HG03175 (cell line): Measurements from ENCODE around the gene PROSER3.

Experiments
- ATAC-seq: cut with Tn5 transposase; IDR thresholded peaks from one replicate; pipeline ENCODE4 v1.9.1; 2021; ENCODE audit warnings: mild to moderate bottlenecking, moderate library complexity; ENCODE audit not compliant: unreplicated experiment

PROSER3 gene

GRCh38 chr19:35738021-35738886 is 19.7 kb upstream of the PROSER3 start:
- ATAC-seq = no peak

GRCh38 chr19:35738887-35739229 is 19.1 kb upstream of the PROSER3 start:
- no peak for ATAC-seq

- no peak for ATAC-seq
These were observed 18.5 kb upstream of the PROSER3 start for GRCh38 chr19:35739275-35740107.

GRCh38 chr19:35740108-35740422 is 17.9 kb upstream of the PROSER3 start:
- peak; percentile 13 for ATAC-seq

GRCh38 chr19:35740423-35741202 is 17.4 kb upstream of the PROSER3 start:
- ATAC-seq = peak; percentile 55

GRCh38 chr19:35741203-35741515 is 16.8 kb upstream of the PROSER3 start:
- no peak for ATAC-seq

GRCh38 chr19:35742121-35742724 is 15.8 kb upstream of the PROSER3 start, which contains the start of gene IGFLR1:
IGFLR1 (minus strand) TSS chr19:35742452; CDS start chr19:35741180, 1,272 bp downstream.
- ATAC-seq = no peak

- ATAC-seq = no peak
These were observed 14.1 kb upstream of the PROSER3 start for GRCh38 chr19:35743640-35744429.

- peak; percentile 35 for ATAC-seq
These were observed 13.3 kb upstream of the PROSER3 start for GRCh38 chr19:35744430-35745327.

- ATAC-seq = peak; percentile 46
These were observed 12.5 kb upstream of the PROSER3 start, which contains the start of the genes PSENEN and U2AF1L4 for GRCh38 chr19:35745328-35746086. PSENEN (plus strand) TSS chr19:35745651; CDS start chr19:35745931, 280 bp downstream. U2AF1L4 (minus strand) TSS chr19:35745418; CDS start chr19:35745391, 27 bp downstream.

GRCh38 chr19:35746087-35746462 is 11.9 kb upstream of the PROSER3 start:
- ATAC-seq = no peak

- no peak for ATAC-seq
These were observed 11.4 kb upstream of the PROSER3 start for GRCh38 chr19:35746531-35746930.

- peak; percentile 72 for ATAC-seq
These were observed 9.6 kb upstream of the PROSER3 start, which contains the start of gene LIN37 for GRCh38 chr19:35748106-35749020. LIN37 (plus strand) TSS chr19:35748576; CDS start chr19:35748725, 149 bp downstream.

- ATAC-seq = no peak
These were observed 7.8 kb upstream of the PROSER3 start for GRCh38 chr19:35750167-35750566.

- no peak for ATAC-seq
These were observed 5.9 kb upstream of the PROSER3 start for GRCh38 chr19:35751839-35752745.

GRCh38 chr19:35752746-35753350 is 5.1 kb upstream of the PROSER3 start:
- no peak for ATAC-seq
